Right atrium auricular region (tissue), 2 donors: ENCODE measurements around the gene NKX1-1. TPM values are rescaled to one million over a fixed set of nuclear protein-coding genes. Genes with fewer than 3 reads are reported as not detected.

Source experiments
- DNase-seq: peaks from one replicate; pipeline ENCODE4 v3.0.0-alpha.2; 2019; ENCODE audit warnings: low spot score
- H3K27ac ChIP-seq, 2 donors: fragments of 200-600 bp; sonication (generic); 1 replicate in 1 of 2; 2 replicates in 1 of 2; pipeline ENCODE4 v1.5.1; 2016 to 2019
- H3K27me3 ChIP-seq, 2 donors: fragments of 200-600 bp; sonication (generic); one replicate each; pipeline versions ENCODE4 v1.5.1 to v1.6.0; 2017 to 2019
- H3K36me3 ChIP-seq: fragments of 200-600 bp; sonication (generic); one replicate; pipeline ENCODE4 v1.5.1; 2016
- H3K4me1 ChIP-seq, 2 donors: fragments of 200-600 bp; sonication (generic); one replicate each; pipeline versions ENCODE4 v1.5.1 to v1.6.0; 2017 to 2019
- H3K4me3 ChIP-seq, 2 donors: fragments of 200-600 bp; sonication (generic); 1 replicate in 1 of 2; 2 replicates in 1 of 2; pipeline ENCODE4 v1.5.1; 2017 to 2019; ENCODE audit warnings: mild to moderate bottlenecking in 1 of 2, moderate library complexity in 1 of 2
- H3K9me3 ChIP-seq, 2 donors: fragments of 200-600 bp; sonication (generic); one replicate each; pipeline ENCODE4 v1.5.1; 2019
- CTCF ChIP-seq, 2 donors: fragments of 200-600 bp; sonication (generic); IDR thresholded peaks; one replicate each; pipeline ENCODE4 v1.5.1; 2019; ENCODE audit warnings: antibody characterized with exemption in 2 of 2
- total RNA-seq, 2 donors: library from RNA; depleted of rRNA; stranded (reverse); fragments of >200 nt; gene quantifications; one replicate each; pipeline ENCODE4 v1.1.0, GENCODE V29; 2016

Gene NKX1-1
- total RNA-seq, 2 donors from 2014 or later: not detected

- H3K27me3 ChIP-seq: peaks cover 21 to 55% of the 10 kb centered on the region in 2 donors
- no peaks in the 10 kb centered on the region for H3K9me3 ChIP-seq
- no peaks in the 10 kb centered on the region for H3K36me3 ChIP-seq
- no peak for TF ChIP-seq CTCF (IDR thresholded peaks at IDR 0.05)
- no peak overlapping the region for H3K4me3 ChIP-seq
- peaks cover 0 to 33% of the 10 kb centered on the region in 2 donors for H3K4me1 ChIP-seq
- DNase-seq: no peak
- no peak overlapping the region for H3K27ac ChIP-seq
Measured at GRCh38 chr4:1401409-1402020, 4.7 kb downstream of the NKX1-1 start.

GRCh38 chr4:1400831-1401408 lies 5.3 kb downstream of the NKX1-1 start:
- Histone ChIP-seq H3K4me3 (no peak overlapping the region), H3K27ac (no peak overlapping the region), H3K36me3 (no peaks in the 10 kb centered on the region), H3K4me1 (peaks cover 0 to 31% of the 10 kb centered on the region in 2 donors), H3K9me3 (no peaks in the 10 kb centered on the region), H3K27me3 (peaks cover 21 to 50% of the 10 kb centered on the region in 2 donors)
- no peak for TF ChIP-seq CTCF (IDR thresholded peaks at IDR 0.05)
- DNase-seq: no peak

GRCh38 chr4:1400191-1400805 lies 5.9 kb downstream of the NKX1-1 start:
- H3K27me3 ChIP-seq: peaks cover 20 to 44% of the 10 kb centered on the region in 2 donors
- no peaks in the 10 kb centered on the region for H3K36me3 ChIP-seq
- no peak overlapping the region for H3K4me3 ChIP-seq
- H3K4me1 ChIP-seq: peaks cover 0 to 26% of the 10 kb centered on the region in 2 donors
- H3K27ac ChIP-seq: no peak overlapping the region
- H3K9me3 ChIP-seq: no peaks in the 10 kb centered on the region
- TF ChIP-seq CTCF (IDR thresholded peaks at IDR 0.05): no peak
- no peak for DNase-seq

GRCh38 chr4:1399508-1400190 lies 6.6 kb downstream of the NKX1-1 start:
- Histone ChIP-seq H3K4me1 (peaks cover 0 to 21% of the 10 kb centered on the region in 2 donors), H3K27me3 (peaks cover 15 to 38% of the 10 kb centered on the region in 2 donors)

More at GRCh38 chr4:1399508-1400190, 6.6 kb downstream of the NKX1-1 start:
- no peaks in the 10 kb centered on the region for H3K36me3 ChIP-seq
- no peak overlapping the region for H3K4me3 ChIP-seq
- H3K9me3 ChIP-seq: no peaks in the 10 kb centered on the region
- no peak for DNase-seq
- H3K27ac ChIP-seq: no peak overlapping the region
- no peak for TF ChIP-seq CTCF (IDR thresholded peaks at IDR 0.05)
